Thyroid gland (tissue), 4 donors: ENCODE measurements around the gene FAM3B.

Experiments
- CTCF ChIP-seq, 6 experiments: fragments of 200-600 bp in 3 of 6; fragments of 450-650 bp in 3 of 6; sonication (generic) in 3 of 6; IDR thresholded peaks; one replicate each; pipeline ENCODE4 v1.5.1; 2016 to 2019; ENCODE audit warnings: antibody characterized with exemption in 6 of 6, mild to moderate bottlenecking in 2 of 6, inconsistent platforms in 1 of 6, moderate library complexity in 1 of 6
- POLR2A ChIP-seq, 2 donors: fragments of 450-650 bp; IDR thresholded peaks; one replicate each; pipeline ENCODE4 v1.6.1; 2017; ENCODE audit warnings: antibody characterized with exemption in 2 of 2, mild to moderate bottlenecking in 2 of 2, moderate library complexity in 1 of 2

GRCh38 chr21:41399246-41399800 is 82.7 kb downstream of the FAM3B start:
- TF ChIP-seq CTCF (IDR thresholded peaks at IDR 0.05) (no peak), POLR2A (IDR thresholded peaks at IDR 0.05) (no peak)
